GM19238 (cell line): ENCODE results near the gene ZNF784.
"Not testable (repeated sequence)": the region's sequence is repeated elsewhere in the genome, so short reads cannot be mapped to it uniquely, and the experiment has no call there.

Experiments used
- DNase-seq: peaks from one replicate; pipeline ENCODE4 v3.0.0; 2011; ENCODE audit warnings: low spot score; ENCODE audit not compliant: insufficient read length

ZNF784 gene

GRCh38 chr19:55583897-55584296 lies 40.5 kb downstream of the ZNF784 start:
- not testable (repeated sequence) for DNase-seq

- not testable (repeated sequence) for DNase-seq
These were observed 42.1 kb downstream of the ZNF784 start for GRCh38 chr19:55582284-55582683.

GRCh38 chr19:55581823-55582223 lies 42.5 kb downstream of the ZNF784 start:
- DNase-seq = no peak

- DNase-seq = no peak
These were observed 43.1 kb downstream of the ZNF784 start for GRCh38 chr19:55581145-55581822.

GRCh38 chr19:55580628-55581144 lies 43.7 kb downstream of the ZNF784 start, which contains the start of gene ZNF579:
TSS of gene ZNF579 (minus strand) at chr19:55580848. CDS start at chr19:55579639, 1,209 bp downstream.
- DNase-seq = peak; percentile 85

GRCh38 chr19:55579766-55580621 lies 44.4 kb downstream of the ZNF784 start:
- no peak for DNase-seq

- DNase-seq = no peak
These were observed 45.3 kb downstream of the ZNF784 start for GRCh38 chr19:55578761-55579747.

GRCh38 chr19:55578031-55578760 lies 46.2 kb downstream of the ZNF784 start:
- no peak for DNase-seq

- no peak for DNase-seq
These were observed 47.6 kb downstream of the ZNF784 start for GRCh38 chr19:55576746-55577145.

- DNase-seq = not testable (repeated sequence)
These were observed 50.4 kb downstream of the ZNF784 start for GRCh38 chr19:55573929-55574328.
